GM12801 (cell line): Measurements from ENCODE around the gene THTPA.

Experiments used
- CTCF ChIP-seq: IDR thresholded peaks from one replicate; pipeline ENCODE4 v1.5.1; 2011; ENCODE audit warnings: control low read depth; ENCODE audit not compliant: insufficient read length; ENCODE audit errors: extremely low read depth

The THTPA gene

GRCh38 chr14:23605931-23606585 is 50.0 kb downstream of the THTPA start:
- no peak for TF ChIP-seq CTCF

- TF ChIP-seq CTCF: no peak
These were observed 52.4 kb downstream of the THTPA start for GRCh38 chr14:23608454-23608853.

GRCh38 chr14:23609001-23609400 is 52.9 kb downstream of the THTPA start:
- no peak for TF ChIP-seq CTCF
